Glutamatergic neuron (in vitro differentiated cells): ENCODE data around the gene ANKEF1. TPM values are rescaled to one million over a fixed set of nuclear protein-coding genes. Genes with fewer than 3 reads are reported as not detected.

Experiments used
- DNase-seq: peaks from one replicate; pipeline ENCODE4 v3.0.0; 2022
- H3K27ac Mint-ChIP-seq: one replicate; pipeline ENCODE4 v1.8.0; 2020; ENCODE audit warnings: mild to moderate bottlenecking, mixed read lengths, inconsistent platforms; ENCODE audit not compliant: unreplicated experiment
- H3K27me3 Mint-ChIP-seq: one replicate; pipeline ENCODE4 v1.8.0; 2020; ENCODE audit warnings: mild to moderate bottlenecking, moderate library complexity, mixed read lengths, inconsistent platforms; ENCODE audit not compliant: unreplicated experiment
- H3K36me3 Mint-ChIP-seq: one replicate; pipeline ENCODE4 v1.8.0; 2020; ENCODE audit warnings: mild to moderate bottlenecking, mixed read lengths, inconsistent platforms; ENCODE audit not compliant: unreplicated experiment
- H3K4me1 Mint-ChIP-seq: one replicate; pipeline ENCODE4 v1.8.0; 2020; ENCODE audit warnings: mild to moderate bottlenecking, low read depth, mixed read lengths, inconsistent platforms; ENCODE audit not compliant: unreplicated experiment
- H3K4me3 Mint-ChIP-seq: one replicate; pipeline ENCODE4 v1.8.0; 2020; ENCODE audit warnings: mild to moderate bottlenecking, mixed read lengths, inconsistent platforms; ENCODE audit not compliant: unreplicated experiment
- H3K9me3 Mint-ChIP-seq: one replicate; pipeline ENCODE4 v1.8.0; 2020; ENCODE audit warnings: mild to moderate bottlenecking, moderate library complexity, mixed read lengths, inconsistent platforms; ENCODE audit not compliant: unreplicated experiment
- CTCF ChIP-seq: fragments of 200-600 bp; sonication (generic); IDR thresholded peaks from one replicate; pipeline ENCODE4 v1.5.0; 2021; ENCODE audit not compliant: partially characterized antibody, unreplicated experiment
- total RNA-seq: library from RNA; stranded (reverse); fragmentation: NEBNext Ultra II Directional; extraction: Animal tissue kit (Norgen Biotek cat#: 25700); gene quantifications from one replicate; pipeline ENCODE4 v1.2.1, GENCODE V29; 2021; ENCODE audit not compliant: unreplicated experiment

The ANKEF1 gene
- total RNA-seq, 1 donor from 2014 or later, result 4.3 TPM

- no peaks in the 10 kb centered on the region for H3K9me3 Mint-ChIP-seq
- no peak overlapping the region for H3K27ac Mint-ChIP-seq
- no peaks in the 10 kb centered on the region for H3K27me3 Mint-ChIP-seq
- peaks cover 5% of the 10 kb centered on the region for H3K36me3 Mint-ChIP-seq
- DNase-seq, result no peak
- H3K4me3 Mint-ChIP-seq, result no peak overlapping the region
- TF ChIP-seq CTCF, result no peak
- H3K4me1 Mint-ChIP-seq, result peaks cover 17% of the 10 kb centered on the region
Observed at GRCh38 chr20:10076126-10077080, 41.6 kb downstream of the ANKEF1 start.

DNA sequence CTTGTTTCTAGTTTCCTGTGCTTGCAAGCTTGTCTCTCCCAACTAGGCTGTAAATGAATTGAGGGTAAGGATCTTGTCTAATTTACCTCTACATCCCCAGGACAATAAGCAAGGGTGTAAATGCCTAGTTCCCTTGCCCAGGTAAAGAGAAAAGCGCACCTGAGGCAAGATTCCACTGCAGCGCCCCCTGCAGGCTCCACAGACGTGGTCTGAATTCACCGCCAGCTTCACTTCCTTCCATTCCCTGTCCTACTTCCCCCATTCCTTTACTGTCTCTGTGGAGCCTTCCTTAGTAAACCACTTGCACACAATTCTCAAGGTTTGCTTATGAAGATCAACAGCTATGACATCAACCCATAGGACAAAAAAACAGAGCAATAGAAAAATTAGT lies 42.3 kb downstream of the ANKEF1 start:
- DNase-seq, result no peak
- peak; percentile 63 for TF ChIP-seq CTCF
- no peaks in the 10 kb centered on the region for H3K9me3 Mint-ChIP-seq
- no peaks in the 10 kb centered on the region for H3K27me3 Mint-ChIP-seq
- H3K36me3 Mint-ChIP-seq, result peaks cover 5% of the 10 kb centered on the region
- H3K4me1 Mint-ChIP-seq, result peaks cover 17% of the 10 kb centered on the region
- H3K27ac Mint-ChIP-seq, result no peak overlapping the region
- no peak overlapping the region for H3K4me3 Mint-ChIP-seq

- peaks cover 5% of the 10 kb centered on the region for H3K36me3 Mint-ChIP-seq
- H3K4me1 Mint-ChIP-seq, result peaks cover 17% of the 10 kb centered on the region
- no peaks in the 10 kb centered on the region for H3K9me3 Mint-ChIP-seq
- no peak overlapping the region for H3K4me3 Mint-ChIP-seq
- no peaks in the 10 kb centered on the region for H3K27me3 Mint-ChIP-seq
- no peak for TF ChIP-seq CTCF
- H3K27ac Mint-ChIP-seq, result no peak overlapping the region
- DNase-seq, result no peak
Observed at GRCh38 chr20:10077886-10078285, 43.1 kb downstream of the ANKEF1 start.

GRCh38 chr20:10078403-10078802 lies 43.6 kb downstream of the ANKEF1 start:
- no peaks in the 10 kb centered on the region for H3K27me3 Mint-ChIP-seq
- TF ChIP-seq CTCF, result no peak
- peaks cover 5% of the 10 kb centered on the region for H3K36me3 Mint-ChIP-seq
- H3K9me3 Mint-ChIP-seq, result no peaks in the 10 kb centered on the region
- H3K4me3 Mint-ChIP-seq, result no peak overlapping the region
- peaks cover 17% of the 10 kb centered on the region for H3K4me1 Mint-ChIP-seq
- no peak overlapping the region for H3K27ac Mint-ChIP-seq
- no peak for DNase-seq

GRCh38 chr20:10079964-10080363 lies 45.2 kb downstream of the ANKEF1 start:
- DNase-seq, result no peak
- H3K4me3 Mint-ChIP-seq, result no peak overlapping the region
- peaks cover 5% of the 10 kb centered on the region for H3K36me3 Mint-ChIP-seq
- peaks cover 8% of the 10 kb centered on the region for H3K4me1 Mint-ChIP-seq
- H3K27ac Mint-ChIP-seq, result no peak overlapping the region
- no peaks in the 10 kb centered on the region for H3K27me3 Mint-ChIP-seq
- no peak for TF ChIP-seq CTCF
- H3K9me3 Mint-ChIP-seq, result no peaks in the 10 kb centered on the region
